Esophagus muscularis mucosa (tissue), 4 donors: ENCODE results near the gene NISCH. TPM values are rescaled to one million over a fixed set of nuclear protein-coding genes. Genes with fewer than 3 reads are reported as not detected.

ENCODE experiments used
- DNase-seq: peaks from one replicate; pipeline ENCODE4 v3.0.0-alpha.2; 2017; ENCODE audit errors: extremely low spot score
- H3K27ac ChIP-seq, 4 donors: fragments of 200-600 bp; sonication (generic); replicated peaks in 1 of 4; 1 replicate in 3 of 4; 2 replicates in 1 of 4; pipeline ENCODE4 v1.5.1; 2016 to 2019; ENCODE audit warnings: mild to moderate bottlenecking in 1 of 4
- H3K27me3 ChIP-seq, 4 donors: fragments of 200-600 bp; sonication (generic); one replicate each; pipeline versions ENCODE4 v1.5.1 to v1.6.0; 2016 to 2019
- H3K36me3 ChIP-seq, 4 donors: fragments of 200-600 bp; sonication (generic); one replicate each; pipeline ENCODE4 v1.5.1; 2016 to 2019
- H3K4me1 ChIP-seq, 4 donors: fragments of 200-600 bp; sonication (generic); one replicate each; pipeline ENCODE4 v1.5.1; 2016 to 2019
- H3K4me3 ChIP-seq, 4 donors: fragments of 200-600 bp; sonication (generic); 1 replicate in 2 of 4; 2 replicates in 2 of 4; pipeline ENCODE4 v1.5.1; 2016 to 2019; ENCODE audit warnings: mild to moderate bottlenecking in 4 of 4, moderate library complexity in 1 of 4
- H3K9me3 ChIP-seq, 4 donors: fragments of 200-600 bp; sonication (generic); 1 replicate in 3 of 4; 2 replicates in 1 of 4; pipeline ENCODE4 v1.5.1; 2016 to 2019
- CTCF ChIP-seq, 3 experiments: fragments of 200-600 bp in 2 of 3; fragments of 450-650 bp in 1 of 3; sonication (generic) in 2 of 3; IDR thresholded peaks; one replicate each; pipeline ENCODE4 v1.5.1; 2017 to 2019; ENCODE audit warnings: antibody characterized with exemption in 3 of 3, mild to moderate bottlenecking in 2 of 3, moderate library complexity in 1 of 3
- EP300 ChIP-seq: sonication (generic); formaldehyde crosslinking; IDR thresholded peaks from one replicate; pipeline ENCODE4 v1.6.1; 2017; ENCODE audit warnings: antibody characterized with exemption
- POLR2A ChIP-seq: fragments of 450-650 bp; IDR thresholded peaks from one replicate; pipeline ENCODE4 v1.6.1; 2017; ENCODE audit warnings: antibody characterized with exemption, moderate library complexity, mild to moderate bottlenecking, low read depth
- POLR2AphosphoS5 ChIP-seq, 2 donors: sonication (generic); formaldehyde crosslinking; IDR thresholded peaks; one replicate each; pipeline ENCODE4 v1.6.1; 2017; ENCODE audit warnings: antibody characterized with exemption in 2 of 2
- WGBS: methylation state at CpG from one replicate; pipeline ENCODE4 v1.1.5; 2018; 5-methylcytosine and 5-hydroxymethylcytosine counted together
- intact Hi-C: fragments of 100-400 bp; cut with DNase I; formaldehyde crosslinking; loops from one replicate; pipeline ENCODE4 v1.15.1; 2023
- total RNA-seq, 4 donors: library from RNA; depleted of rRNA; stranded (reverse); fragments of >200 nt; gene quantifications; one replicate each; pipeline versions ENCODE4 v1.1.0 to v1.2.1, GENCODE V29; 2016

The NISCH gene
- total RNA-seq, 4 donors from 2014 or later, result 71.9 to 110 (median 88.0) TPM

DNA sequence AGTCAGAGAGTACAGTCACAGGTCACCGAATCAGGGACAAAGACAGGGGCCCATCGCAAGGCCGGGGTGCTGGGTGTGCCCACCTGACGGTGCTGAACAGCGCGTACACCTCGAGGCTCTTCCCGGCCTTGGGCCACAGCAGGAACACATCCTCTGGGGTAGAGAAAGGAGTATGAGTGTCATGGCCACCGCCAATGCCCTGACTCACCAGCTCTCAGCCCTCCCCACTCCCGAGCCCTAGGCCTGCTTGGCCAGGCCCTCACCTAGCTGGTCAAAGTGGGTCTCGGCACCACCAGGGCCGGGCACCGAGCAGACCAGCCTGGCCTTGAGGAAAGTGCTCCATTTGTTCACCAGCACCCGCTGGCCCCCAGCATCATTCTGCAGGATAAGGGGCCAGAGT is 14.7 kb upstream of the NISCH start:
- no peak overlapping the region for H3K4me3 ChIP-seq
- H3K9me3 ChIP-seq, result no peaks in the 10 kb centered on the region
- DNase-seq, result no peak
- 93% methylated on average over 12 of the region's 14 CpGs for WGBS
- TF ChIP-seq EP300, result no peak
- no peak for TF ChIP-seq CTCF (IDR thresholded peaks at IDR 0.05)
- no peak for TF ChIP-seq POLR2AphosphoS5 (IDR thresholded peaks at IDR 0.05)
- no peak for TF ChIP-seq POLR2A
- intact Hi-C loops, result no loop called here
- no peak overlapping the region for H3K27ac ChIP-seq
- no peaks in the 10 kb centered on the region for H3K27me3 ChIP-seq
- H3K4me1 ChIP-seq, result peaks cover 13 to 20% (median 18%) of the 10 kb centered on the region in 4 donors
- peaks cover 0 to 19% (median 0%) of the 10 kb centered on the region in 4 donors for H3K36me3 ChIP-seq

DNA sequence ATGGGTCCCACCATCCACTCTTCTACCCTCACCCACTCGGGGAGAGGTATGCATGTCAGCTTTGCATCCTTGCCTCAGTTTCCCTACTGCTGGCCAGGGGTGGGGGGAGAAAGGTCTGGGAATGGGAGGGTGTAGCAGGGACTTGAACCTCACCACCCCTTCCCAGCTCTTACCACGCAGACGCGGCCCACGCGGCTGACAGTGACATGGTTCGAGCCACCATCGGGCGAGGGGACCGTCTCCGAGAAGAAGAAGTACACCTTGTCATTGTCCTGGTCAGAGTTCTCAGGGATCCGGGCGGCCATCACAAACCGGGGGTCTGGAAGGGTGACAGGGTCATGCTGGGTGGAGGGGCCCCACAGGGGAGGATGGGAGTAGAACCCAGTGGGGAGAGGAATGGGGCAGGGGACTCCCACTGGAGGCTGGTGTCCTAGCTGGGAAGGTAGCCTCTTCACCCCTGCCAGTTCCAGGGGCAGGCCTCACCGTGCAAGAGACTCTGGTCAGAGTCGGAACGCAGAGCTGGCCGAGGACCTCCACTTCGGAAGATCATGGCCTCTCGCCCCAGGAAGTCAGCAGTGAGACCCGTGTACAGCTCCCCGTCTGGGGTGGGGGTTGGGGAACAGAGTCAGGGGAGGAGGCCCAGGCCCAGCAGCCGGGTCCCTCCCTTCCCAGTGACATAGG is 14.2 kb upstream of the NISCH start:
- TF ChIP-seq POLR2A, result no peak
- TF ChIP-seq EP300, result no peak
- no peak for TF ChIP-seq POLR2AphosphoS5 (IDR thresholded peaks at IDR 0.05)
- no peak for TF ChIP-seq CTCF (IDR thresholded peaks at IDR 0.05)
- no peak overlapping the region for H3K4me3 ChIP-seq
- no peaks in the 10 kb centered on the region for H3K9me3 ChIP-seq
- no peak for DNase-seq
- 92% methylated on average over 17 of the region's 23 CpGs for WGBS
- H3K27ac ChIP-seq, result no peak overlapping the region
- no peaks in the 10 kb centered on the region for H3K27me3 ChIP-seq
- intact Hi-C loops, result no loop called here
- peaks cover 0 to 19% (median 0%) of the 10 kb centered on the region in 4 donors for H3K36me3 ChIP-seq
- H3K4me1 ChIP-seq, result peaks cover 13 to 21% (median 19%) of the 10 kb centered on the region in 4 donors

DNA sequence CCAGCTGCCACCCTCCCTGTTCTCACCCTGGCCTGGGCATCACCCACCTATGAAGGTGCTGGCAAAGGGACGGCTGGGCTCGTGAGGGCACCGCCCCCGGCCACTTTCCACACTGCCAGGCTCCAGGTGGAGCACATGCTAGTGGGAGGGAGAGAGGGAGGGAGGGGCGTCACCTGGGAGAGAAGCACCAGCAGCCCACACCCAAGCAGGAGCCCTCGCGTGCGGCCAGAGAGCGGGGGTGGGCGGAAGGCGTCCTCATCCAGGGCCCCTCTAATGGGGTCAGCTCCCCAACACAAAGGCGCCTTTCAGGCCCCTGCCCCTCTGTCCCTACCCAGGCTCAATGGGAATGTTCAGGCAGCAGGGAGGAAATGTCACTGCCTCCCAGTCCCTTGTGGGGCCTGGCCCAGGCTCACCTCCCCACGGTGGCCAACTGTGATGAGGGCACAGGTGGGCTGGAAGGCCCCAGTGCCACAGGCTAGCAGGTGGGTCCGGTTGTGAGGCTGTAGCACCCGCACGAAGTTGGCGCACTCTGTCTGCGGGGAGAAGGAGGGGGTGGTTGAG is 13.6 kb upstream of the NISCH start:
- Histone ChIP-seq H3K4me3 (peak overlapping the region in 2 of 4 donors; percentile 1 to 41), H3K9me3 (no peaks in the 10 kb centered on the region), H3K27me3 (no peaks in the 10 kb centered on the region), H3K4me1 (peaks cover 17 to 24% (median 21%) of the 10 kb centered on the region in 4 donors), H3K27ac (no peak overlapping the region), H3K36me3 (peaks cover 0 to 19% (median 0%) of the 10 kb centered on the region in 4 donors)
- WGBS, result 65% methylated on average over 5 of the region's 18 CpGs
- intact Hi-C loops, result no loop called here
- no peak for TF ChIP-seq POLR2AphosphoS5 (IDR thresholded peaks at IDR 0.05)
- no peak for TF ChIP-seq POLR2A
- no peak for TF ChIP-seq EP300
- no peak for TF ChIP-seq CTCF (IDR thresholded peaks at IDR 0.05)
- no peak for DNase-seq

DNA sequence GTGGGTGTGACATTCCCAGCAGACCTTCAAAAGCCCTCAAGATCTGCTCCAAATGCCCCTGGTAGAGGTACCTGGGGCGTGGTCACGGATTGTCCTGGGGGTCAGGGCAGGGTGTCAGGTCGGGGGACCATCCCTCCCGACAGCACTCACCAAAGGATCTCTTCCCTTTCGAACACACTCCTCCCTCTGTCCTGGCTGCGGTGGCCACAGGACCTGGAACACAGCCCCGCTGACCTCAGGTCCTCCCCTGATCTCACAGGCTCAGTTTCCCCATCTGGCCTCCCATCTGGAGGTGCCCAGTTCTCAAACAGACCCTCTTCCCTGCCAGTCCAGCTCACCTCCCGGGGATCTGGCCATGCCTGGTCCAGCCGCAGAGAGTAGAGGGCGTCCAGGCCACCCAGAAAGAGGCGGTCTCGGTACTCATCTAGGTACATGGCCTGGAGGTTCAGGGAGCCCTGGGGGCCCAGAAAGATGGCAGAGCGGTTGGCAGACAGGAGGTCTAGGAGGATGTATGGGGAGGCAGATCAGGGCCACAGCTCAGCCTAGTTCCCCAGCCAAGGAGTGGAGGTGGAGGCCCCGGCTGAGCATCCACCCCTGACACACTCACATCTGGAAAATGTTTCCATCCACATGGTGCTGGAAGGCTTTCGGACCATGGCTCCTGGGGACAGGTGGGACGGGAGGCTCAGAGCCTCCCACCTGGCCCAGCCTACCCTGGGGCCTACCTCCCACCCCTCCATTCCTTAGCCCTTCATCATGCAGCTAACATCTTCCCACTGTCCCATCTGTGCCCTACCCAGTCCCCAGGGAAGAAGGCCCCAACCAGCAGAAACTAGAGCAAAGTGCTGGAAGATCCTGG is 12.8 kb upstream of the NISCH start:
- Histone ChIP-seq H3K4me1 (peaks cover 14 to 25% (median 18%) of the 10 kb centered on the region in 4 donors), H3K4me3 (peak overlapping the region; percentile 23 to 50 (median 39)), H3K36me3 (peaks cover 0 to 19% (median 0%) of the 10 kb centered on the region in 4 donors), H3K9me3 (no peaks in the 10 kb centered on the region), H3K27me3 (no peaks in the 10 kb centered on the region), H3K27ac (no peak overlapping the region)
- no peak for TF ChIP-seq POLR2A
- no peak for TF ChIP-seq EP300
- TF ChIP-seq CTCF (IDR thresholded peaks at IDR 0.05), result no peak
- no peak for TF ChIP-seq POLR2AphosphoS5 (IDR thresholded peaks at IDR 0.05)
- intact Hi-C loops, result no loop called here
- WGBS, result 89% methylated on average over 10 of the region's 16 CpGs
- DNase-seq, result no peak
